ENCODE measurements around the gene SLC35B4.
"Not testable (repeated sequence)": the region's sequence is repeated elsewhere in the genome, so short reads cannot be mapped to it uniquely, and the experiment has no call there.

SLC35B4 gene

GRCh38 chr7:134302120-134302519, 14.6 kb downstream of the SLC35B4 start:
- TF ChIP-seq CTCF (IDR thresholded peaks at IDR 0.05; ENCODE audit: low read depth, low read length), result no peak
- H3K4me3 ChIP-seq (ENCODE audit: low read depth, low read length), result no peak overlapping the region
- no peak for DNase-seq (ENCODE audit: low read depth, low spot score)
- in situ Hi-C loops (cut with HindIII; ENCODE audit: low sequenced_read_pairs), result no loop called here

GRCh38 chr7:134301592-134301991, 15.1 kb downstream of the SLC35B4 start:
- in situ Hi-C loops (cut with HindIII; ENCODE audit: low sequenced_read_pairs), result no loop called here
- no peak for TF ChIP-seq CTCF (IDR thresholded peaks at IDR 0.05; ENCODE audit: low read depth, low read length)
- H3K4me3 ChIP-seq (ENCODE audit: low read depth, low read length), result no peak overlapping the region
- no peak for DNase-seq (ENCODE audit: low read depth, low spot score)

- DNase-seq (ENCODE audit: low read depth, low spot score), result no peak
- no peak for TF ChIP-seq CTCF (IDR thresholded peaks at IDR 0.05; ENCODE audit: low read depth, low read length)
- H3K4me3 ChIP-seq (ENCODE audit: low read depth, low read length), result no peak overlapping the region
- in situ Hi-C loops (cut with HindIII; ENCODE audit: low sequenced_read_pairs), result no loop called here
Observed at GRCh38 chr7:134300988-134301387, 15.7 kb downstream of the SLC35B4 start.

GRCh38 chr7:134298902-134299683, 17.6 kb downstream of the SLC35B4 start:
- TF ChIP-seq CTCF (IDR thresholded peaks at IDR 0.05; ENCODE audit: low read depth, low read length), result no peak
- H3K4me3 ChIP-seq (ENCODE audit: low read depth, low read length), result no peak overlapping the region
- in situ Hi-C loops (cut with HindIII; ENCODE audit: low sequenced_read_pairs), result no loop called here
- peak; percentile 56 for DNase-seq (ENCODE audit: low read depth, low spot score)

GRCh38 chr7:134297489-134297888, 19.2 kb downstream of the SLC35B4 start:
- no peak for DNase-seq (ENCODE audit: low read depth, low spot score)
- no peak for TF ChIP-seq CTCF (IDR thresholded peaks at IDR 0.05; ENCODE audit: low read depth, low read length)
- in situ Hi-C loops (cut with HindIII; ENCODE audit: low sequenced_read_pairs), result no loop called here
- H3K4me3 ChIP-seq (ENCODE audit: low read depth, low read length), result no peak overlapping the region

- DNase-seq (ENCODE audit: low read depth, low spot score); H3K4me3 ChIP-seq (ENCODE audit: low read depth, low read length); in situ Hi-C loops (cut with HindIII; ENCODE audit: low sequenced_read_pairs): not testable (repeated sequence)
Observed at GRCh38 chr7:134295982-134296381, 20.7 kb downstream of the SLC35B4 start.

GRCh38 chr7:134293002-134293740, 23.6 kb downstream of the SLC35B4 start:
- no peak for DNase-seq (ENCODE audit: low read depth, low spot score)
- no peak overlapping the region for H3K4me3 ChIP-seq (ENCODE audit: low read depth, low read length)
- in situ Hi-C loops (cut with HindIII; ENCODE audit: low sequenced_read_pairs), result no loop called here
- TF ChIP-seq CTCF (IDR thresholded peaks at IDR 0.05; ENCODE audit: low read depth, low read length), result no peak

Measured in astrocyte of the spinal cord (primary cell).